GM18868 (cell line): ENCODE results near the gene FAXDC2.

Source experiments
- ATAC-seq: cut with Tn5 transposase; IDR thresholded peaks from one replicate; pipeline ENCODE4 v1.9.1; 2021; ENCODE audit warnings: mild to moderate bottlenecking, moderate library complexity; ENCODE audit not compliant: unreplicated experiment

The FAXDC2 gene

GRCh38 chr5:154770111-154770510, 80.3 kb downstream of the FAXDC2 start:
- peak; percentile 36 for ATAC-seq
